ENCODE data around the gene LGR6. TPM values are rescaled to one million over a fixed set of nuclear protein-coding genes. Genes with fewer than 3 reads are reported as not detected.

The LGR6 gene
- total and polyA plus RNA-seq, 2 of the 8 experiments (the other 6 are each of a cell fraction or from before 2014, with no cell fraction given), result 0.50 to 1.0 TPM

DNA sequence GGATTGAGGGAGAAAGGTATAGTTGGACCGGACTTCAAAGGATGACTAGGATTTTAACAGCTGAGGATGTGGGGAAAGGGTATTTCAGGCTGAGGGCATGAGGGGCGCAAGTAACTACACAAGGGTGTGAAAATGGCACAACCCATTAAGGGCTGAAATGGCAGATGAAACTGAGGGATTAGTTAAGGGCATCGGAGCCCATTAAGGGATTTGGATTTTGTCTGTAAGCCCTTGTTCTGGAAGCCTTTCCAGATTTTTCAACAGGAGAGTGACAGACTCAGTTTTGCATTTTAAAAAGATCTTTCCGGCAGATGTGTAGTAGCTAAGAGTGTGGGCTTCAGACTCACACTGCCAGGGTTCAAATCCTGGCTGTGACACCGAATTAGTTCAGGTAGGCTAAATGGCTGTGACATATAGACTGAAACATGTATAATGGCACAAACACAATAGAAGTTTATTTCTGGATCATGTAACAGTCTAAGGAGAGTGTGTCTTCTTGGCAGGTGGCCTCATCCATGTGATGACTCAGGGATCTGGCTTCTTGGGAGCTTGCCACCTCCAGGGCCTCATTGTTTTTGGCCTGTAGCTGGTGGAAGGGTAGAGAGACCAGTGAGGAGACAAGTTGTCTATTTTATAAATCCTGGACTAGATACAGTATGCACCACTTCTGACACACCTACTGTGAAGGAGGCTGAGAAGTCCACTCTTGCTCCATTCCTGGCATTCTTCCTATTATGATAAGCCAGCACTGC lies 98.5 kb downstream of the LGR6 start:
- H3K4me3 ChIP-seq (ENCODE audit: extremely low read depth in 1 of 4, insufficient read depth in 2 of 4, low read depth in 3 of 4, low read length in 4 of 4), result no peak overlapping the region
- TF ChIP-seq EGR1 (IDR thresholded peaks at IDR 0.05; ENCODE audit: borderline replicate concordance, low read depth, low read length) (no peak), SIN3A (conservative IDR thresholded peaks at IDR 0.05 in 1 of 2, IDR thresholded peaks at IDR 0.05 in 1 of 2; ENCODE audit: low read depth in 1 of 2, low read length in 2 of 2) (no peak), EZH2 (IDR thresholded peaks at IDR 0.05; ENCODE audit: low read depth, low read length, severe bottlenecking) (no peak), NANOG (IDR thresholded peaks at IDR 0.05; ENCODE audit: insufficient read depth, low read depth, low read length, poor library complexity, severe bottlenecking) (no peak)
- H2BK120ac ChIP-seq (replicated peaks; ENCODE audit: low read depth, low read length), result no peak overlapping the region
- 96% methylated on average over 5 of the region's 5 CpGs; no CpG with 5 or more reads in 1 of the 2 experiments for WGBS, 2 experiments (ENCODE audit: extremely low coverage in 1 of 2, insufficient coverage in 1 of 2, insufficient read length in 1 of 2, insufficient replicate concordance in 2 of 2, low coverage in 1 of 2, low lambda C conversion rate in 2 of 2, missing lambda C conversion rate in 1 of 2)
- H3K9ac ChIP-seq (replicated peaks in 1 of 4; ENCODE audit: extremely low read depth in 1 of 4, low read depth in 3 of 4, low read length in 3 of 4), result no peak overlapping the region
- no peak overlapping the region for H2BK12ac ChIP-seq (ENCODE audit: low read depth, low read length)
- H3K23ac ChIP-seq (ENCODE audit: insufficient read length), result no peak overlapping the region
- H3K79me1 ChIP-seq (ENCODE audit: low read depth, low read length), result no peaks in the 10 kb centered on the region
- H3K4me1 ChIP-seq (replicated peaks in 1 of 4; ENCODE audit: control insufficient read depth in 3 of 4, insufficient read depth in 4 of 4, low read length in 3 of 4), result no peaks in the 10 kb centered on the region
- no peak overlapping the region for H3K4ac ChIP-seq (replicated peaks; ENCODE audit: insufficient read length, low read depth, low read length)
- no peak overlapping the region for H2BK20ac ChIP-seq (ENCODE audit: low read length)
- H3K18ac ChIP-seq (ENCODE audit: extremely low read depth, low read length), result no peak overlapping the region
- no peak overlapping the region for H4K5ac ChIP-seq (ENCODE audit: insufficient read length, low read depth, low read length)
- ChIA-PET CTCF (ENCODE audit: partially characterized antibody) (interaction anchor here (1.4 to 2.6 kb wide), 6 partner anchors 16 to 102 kb away, joined by 4 to 17 read pairs (median 6); no protein-coding TSS in a partner anchor), POLR2A (ENCODE audit: partially characterized antibody) (no interaction called here)
- H2BK15ac ChIP-seq (ENCODE audit: low read length), result no peak overlapping the region
- no peak overlapping the region for H3K14ac ChIP-seq (ENCODE audit: insufficient read length)
- FAIRE-seq (no peak), DNase-seq (ENCODE audit: low read depth in 1 of 2, low spot score in 2 of 2) (no peak)
- no peak overlapping the region for H4K8ac ChIP-seq (ENCODE audit: extremely low read depth, insufficient read depth, low read length)
- H3K36me3 ChIP-seq (ENCODE audit: control insufficient read depth in 2 of 4, insufficient read depth in 4 of 4, low read length in 3 of 4), result no peaks in the 10 kb centered on the region
- H4K91ac ChIP-seq (replicated peaks; ENCODE audit: insufficient read length, low read length), result no peak overlapping the region
- no peaks in the 10 kb centered on the region for H4K20me1 ChIP-seq (replicated peaks in 1 of 2; ENCODE audit: control insufficient read depth in 1 of 2, insufficient read depth in 2 of 2, low read length in 2 of 2)
- H3K27ac ChIP-seq (ENCODE audit: low read depth, low read length), result no peak overlapping the region
- no peak overlapping the region for H2AK5ac ChIP-seq (ENCODE audit: low read depth, low read length)
- H3K23me2 ChIP-seq (ENCODE audit: low read depth, low read length), result no peaks in the 10 kb centered on the region
- H3K4me2 ChIP-seq (ENCODE audit: insufficient read depth in 1 of 2, low read depth in 2 of 2, low read length in 2 of 2), result no peak overlapping the region
- H2BK5ac ChIP-seq (ENCODE audit: low read depth, low read length), result no peak overlapping the region
- no peak overlapping the region for H2AFZ ChIP-seq (ENCODE audit: low read length)
- H3K9me3 ChIP-seq (ENCODE audit: insufficient read depth in 2 of 2, low read depth in 1 of 2, low read length in 1 of 2), result no peaks in the 10 kb centered on the region
- H3K79me2 ChIP-seq (ENCODE audit: control insufficient read depth in 1 of 2, insufficient read depth in 2 of 2, low read length in 2 of 2), result no peaks in the 10 kb centered on the region
- no peak overlapping the region for H3K56ac ChIP-seq (replicated peaks; ENCODE audit: insufficient read length, low read depth, low read length)
- H3K27me3 ChIP-seq (replicated peaks in 1 of 4; ENCODE audit: control insufficient read depth in 3 of 4, extremely low read depth in 1 of 4, insufficient read depth in 3 of 4, low read length in 3 of 4), result no peaks in the 10 kb centered on the region
